ENCODE results near the gene RNASEH2C. TPM values are rescaled to one million over a fixed set of nuclear protein-coding genes. Genes with fewer than 3 reads are reported as not detected.
A peak's percentile ranks its signal among the peaks of the same experiment; 100 is the strongest.
"Not testable (repeated sequence)": the region's sequence is repeated elsewhere in the genome, so short reads cannot be mapped to it uniquely, and the experiment has no call there.

Gene RNASEH2C
- total RNA-seq, 1 donor from 2014 or later: 38.1 TPM

GRCh38 chr11:65717906-65718305 lies 2.7 kb downstream of the RNASEH2C start:
- DNase-seq (ENCODE audit: low read depth, low spot score): no peak

- no peak for DNase-seq (ENCODE audit: low read depth, low spot score)
These were observed 3.7 kb downstream of the RNASEH2C start for GRCh38 chr11:65716774-65717405.

GRCh38 chr11:65716302-65716701 lies 4.3 kb downstream of the RNASEH2C start:
- no peak for DNase-seq (ENCODE audit: low read depth, low spot score)

- DNase-seq (ENCODE audit: low read depth, low spot score): no peak
These were observed 6.2 kb downstream of the RNASEH2C start for GRCh38 chr11:65714433-65714832.

GRCh38 chr11:65713212-65713969 lies 7.2 kb downstream of the RNASEH2C start:
- DNase-seq (ENCODE audit: low read depth, low spot score): no peak

- no peak for DNase-seq (ENCODE audit: low read depth, low spot score)
These were observed 7.9 kb downstream of the RNASEH2C start for GRCh38 chr11:65712633-65713076.

GRCh38 chr11:65711785-65712632 lies 8.6 kb downstream of the RNASEH2C start, which contains the start of gene KAT5:
TSS of gene KAT5 (plus strand) at chr11:65712252. CDS start at chr11:65712268, 16 bp downstream.
- peak; percentile 95 for DNase-seq (ENCODE audit: low read depth, low spot score)

GRCh38 chr11:65710421-65710820 lies 10.2 kb downstream of the RNASEH2C start:
- DNase-seq (ENCODE audit: low read depth, low spot score): no peak

GRCh38 chr11:65709661-65710060 lies 10.9 kb downstream of the RNASEH2C start:
- DNase-seq (ENCODE audit: low read depth, low spot score): no peak

- no peak for DNase-seq (ENCODE audit: low read depth, low spot score)
These were observed 12.1 kb downstream of the RNASEH2C start for GRCh38 chr11:65708451-65708850.

- DNase-seq (ENCODE audit: low read depth, low spot score): not testable (repeated sequence)
These were observed 13.6 kb downstream of the RNASEH2C start for GRCh38 chr11:65707002-65707401.

- not testable (repeated sequence) for DNase-seq (ENCODE audit: low read depth, low spot score)
These were observed 14.3 kb downstream of the RNASEH2C start for GRCh38 chr11:65706303-65706763.

- no peak for DNase-seq (ENCODE audit: low read depth, low spot score)
These were observed 16.8 kb downstream of the RNASEH2C start for GRCh38 chr11:65703846-65704245.

- DNase-seq (ENCODE audit: low read depth, low spot score): no peak
These were observed 18.9 kb downstream of the RNASEH2C start for GRCh38 chr11:65701686-65702085.

- no peak for DNase-seq (ENCODE audit: low read depth, low spot score)
These were observed 20.2 kb downstream of the RNASEH2C start for GRCh38 chr11:65700399-65700798.

- DNase-seq (ENCODE audit: low read depth, low spot score): no peak
These were observed 21.3 kb downstream of the RNASEH2C start for GRCh38 chr11:65699306-65699705.

- peak; percentile 39 for DNase-seq (ENCODE audit: low read depth, low spot score)
These were observed 22.4 kb downstream of the RNASEH2C start for GRCh38 chr11:65698205-65698604.

GRCh38 chr11:65696802-65697552 lies 23.6 kb downstream of the RNASEH2C start:
- no peak for DNase-seq (ENCODE audit: low read depth, low spot score)

GRCh38 chr11:65695459-65696241 lies 24.9 kb downstream of the RNASEH2C start:
- peak; percentile 67 for DNase-seq (ENCODE audit: low read depth, low spot score)

- DNase-seq (ENCODE audit: low read depth, low spot score): no peak
These were observed 28.2 kb downstream of the RNASEH2C start for GRCh38 chr11:65692367-65692766.

All from pulmonary artery endothelial cell (primary cell).